NCI-H748 (cell line): Measurements from ENCODE around the gene CAPN13.
A peak's percentile ranks its signal among the peaks of the same experiment; 100 is the strongest.
"Not testable (repeated sequence)": the region's sequence is repeated elsewhere in the genome, so short reads cannot be mapped to it uniquely, and the experiment has no call there.

Experiments
- DNase-seq: peaks from one replicate; lab custom pipeline; 2025; ENCODE audit not compliant: unreplicated experiment; lab: John Stamatoyannopoulos, UW

CAPN13 gene

DNA sequence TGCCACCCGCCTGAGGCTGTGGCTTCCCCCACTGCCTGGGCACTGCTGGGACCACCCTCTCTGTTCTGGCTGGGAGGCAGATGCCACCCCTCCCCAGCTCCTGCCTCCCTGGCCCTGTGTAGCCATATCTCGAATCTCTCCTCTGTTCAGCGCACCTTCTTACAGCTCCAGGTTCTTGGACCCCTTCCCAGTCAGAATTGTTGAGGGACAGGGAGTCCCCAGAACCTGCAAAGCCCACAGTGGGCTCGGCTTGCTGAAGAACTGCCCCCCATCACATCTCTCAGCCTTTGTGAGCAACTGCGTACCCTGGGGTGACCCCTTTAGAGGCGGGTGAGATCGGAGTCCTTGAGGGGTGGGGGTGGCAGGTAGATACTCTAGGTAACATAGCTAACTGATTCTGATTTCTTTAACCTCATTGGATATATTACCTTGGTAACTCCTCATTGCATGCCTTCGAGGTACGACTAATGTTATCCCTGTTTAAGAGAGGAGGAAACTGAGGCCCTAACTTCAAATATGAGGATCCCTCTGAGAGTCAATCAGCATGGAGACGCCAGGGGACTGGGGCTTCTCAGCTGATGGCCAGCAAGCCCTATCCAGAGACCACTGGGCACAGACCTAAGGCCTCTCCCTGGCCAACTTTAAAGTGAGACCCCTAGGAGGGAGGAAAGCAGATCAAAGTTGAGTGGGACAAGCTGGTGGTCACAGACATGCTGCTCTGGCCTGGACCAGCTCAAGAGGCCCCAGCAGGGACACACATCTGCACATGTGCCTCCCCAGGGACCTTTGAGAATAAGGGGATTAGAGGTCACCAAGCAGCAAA lies 101.3 kb downstream of the CAPN13 start:
- no peak for DNase-seq

DNA sequence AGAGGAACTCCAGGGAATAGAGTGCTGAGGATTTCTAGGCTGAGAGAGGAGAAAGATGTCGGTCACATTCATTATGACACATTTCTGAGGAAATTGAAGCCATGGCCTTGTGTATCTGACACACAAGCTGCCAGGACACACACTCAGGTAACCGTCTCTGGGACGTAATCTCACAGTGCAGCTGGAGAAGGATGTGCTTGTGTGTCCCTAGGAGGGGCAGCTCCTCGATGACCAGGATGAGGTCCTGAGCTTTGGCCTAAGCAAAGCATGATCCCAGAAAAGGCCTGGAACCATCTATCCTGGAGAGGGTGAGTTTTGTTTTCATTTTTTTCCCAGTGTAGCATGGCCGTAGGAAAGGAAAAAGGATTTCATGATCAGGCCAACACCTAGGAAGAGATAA lies 102.2 kb downstream of the CAPN13 start:
- DNase-seq = no peak

DNA sequence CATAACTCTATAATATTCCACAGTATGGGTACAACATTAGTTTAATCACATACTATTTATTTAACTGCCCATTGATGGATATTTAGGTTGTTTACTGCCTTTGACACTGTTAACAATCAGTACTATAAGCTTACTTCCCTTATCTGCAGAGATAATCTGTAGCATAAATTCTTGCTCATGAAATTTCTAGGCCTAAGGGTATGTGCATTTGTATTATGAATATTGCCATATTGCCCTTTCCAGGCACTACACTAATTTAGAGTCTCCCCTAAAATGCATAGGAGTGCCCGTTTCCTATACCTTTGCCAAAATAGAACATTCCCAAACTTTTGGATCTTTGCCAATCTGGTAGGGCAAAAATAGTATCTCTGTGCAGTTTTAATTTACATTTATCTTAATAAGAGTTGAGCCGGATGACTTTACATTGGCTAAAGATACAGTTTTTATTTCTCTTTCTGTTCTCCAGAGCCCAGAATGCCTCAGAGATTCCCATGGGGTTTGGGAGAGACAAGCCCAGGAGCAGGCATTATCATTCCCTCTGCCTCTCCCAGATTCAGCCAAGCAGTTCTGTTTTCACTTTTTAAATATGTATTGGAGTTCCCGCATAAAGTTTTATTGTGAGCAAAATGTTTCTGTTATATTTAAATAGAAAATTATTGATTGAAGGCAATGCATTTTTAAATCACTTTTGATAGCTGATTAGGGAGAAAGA lies 102.8 kb downstream of the CAPN13 start:
- no peak for DNase-seq

DNA sequence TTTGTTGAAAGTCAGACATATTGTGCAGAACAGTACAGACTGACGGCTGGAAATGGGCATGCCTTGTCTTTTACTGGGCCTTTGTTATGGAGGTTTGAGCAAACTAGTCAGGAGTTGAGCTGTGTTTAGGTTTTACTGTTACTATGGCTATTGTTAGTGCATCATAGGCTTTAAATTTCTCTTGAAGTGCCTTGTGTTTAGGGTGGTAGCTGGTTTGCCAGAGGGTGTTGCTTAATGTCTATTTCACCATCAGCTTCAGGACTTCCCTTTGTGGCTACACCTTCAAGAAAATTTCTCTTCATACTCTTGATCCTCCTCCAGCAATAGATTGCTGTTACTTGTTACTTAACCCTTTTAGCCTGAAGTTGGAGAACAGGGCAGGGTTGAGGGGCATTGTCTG lies 104.6 kb downstream of the CAPN13 start:
- DNase-seq = no peak

DNA sequence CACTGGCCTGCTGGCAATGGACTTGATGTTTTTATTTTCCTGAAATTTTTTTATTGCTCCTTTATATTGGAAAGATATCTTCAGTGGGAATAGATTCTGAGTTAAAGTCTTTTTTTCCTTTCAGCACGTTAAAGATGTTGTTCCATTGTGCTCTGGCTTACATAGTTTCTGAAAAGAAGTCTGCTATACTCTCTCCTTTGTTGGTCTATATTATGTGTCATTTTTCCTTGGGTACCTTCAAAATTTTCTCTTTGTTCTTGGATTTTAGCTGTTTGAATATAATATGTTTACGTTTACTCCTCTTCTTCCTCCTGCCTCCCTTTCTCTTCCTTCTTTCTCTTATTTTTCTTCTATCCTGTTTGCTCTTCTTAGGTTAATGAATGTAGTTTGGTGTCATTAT lies 105.5 kb downstream of the CAPN13 start:
- DNase-seq = no peak

DNA sequence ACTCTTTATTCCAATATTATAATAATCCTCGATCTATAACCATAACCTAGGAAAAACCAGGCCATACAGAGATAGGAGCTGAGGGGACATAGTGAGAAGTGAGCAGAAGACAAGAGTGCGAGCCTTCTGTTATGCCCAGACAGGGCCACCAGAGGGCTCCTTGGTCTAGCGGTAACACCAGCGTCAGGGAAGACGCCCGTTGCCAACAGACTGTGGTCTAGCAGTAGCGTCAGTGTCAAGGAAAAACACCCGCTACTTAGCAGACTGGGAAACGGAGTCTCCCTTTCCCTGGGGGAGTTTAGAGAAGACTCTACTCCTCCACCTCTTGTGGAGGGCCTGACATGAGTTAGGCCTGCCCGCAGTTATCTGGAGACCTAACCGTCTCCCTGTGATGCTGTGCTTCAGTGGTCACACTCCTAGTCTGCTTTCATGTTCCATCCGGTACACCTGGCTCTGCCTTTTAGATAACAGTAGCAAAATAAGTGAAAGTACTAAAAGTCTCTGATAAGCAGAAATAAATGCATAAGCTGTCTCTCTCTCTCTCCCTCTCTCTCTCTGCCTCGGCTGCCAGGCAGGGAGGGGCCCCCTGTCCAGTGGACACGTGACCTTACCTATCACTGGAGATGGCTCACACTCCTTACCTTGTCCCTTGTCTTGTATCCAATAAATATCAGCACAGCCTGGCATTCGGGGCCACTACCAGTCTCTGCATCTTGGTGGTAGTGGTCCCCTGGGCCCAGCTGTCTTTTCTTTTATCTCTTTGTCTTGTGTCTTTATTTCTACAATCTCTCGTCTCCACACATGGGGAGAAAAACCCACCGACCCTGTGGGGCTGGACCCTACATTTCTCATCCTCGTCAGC lies 109.8 kb downstream of the CAPN13 start:
- DNase-seq = not testable (repeated sequence)

DNA sequence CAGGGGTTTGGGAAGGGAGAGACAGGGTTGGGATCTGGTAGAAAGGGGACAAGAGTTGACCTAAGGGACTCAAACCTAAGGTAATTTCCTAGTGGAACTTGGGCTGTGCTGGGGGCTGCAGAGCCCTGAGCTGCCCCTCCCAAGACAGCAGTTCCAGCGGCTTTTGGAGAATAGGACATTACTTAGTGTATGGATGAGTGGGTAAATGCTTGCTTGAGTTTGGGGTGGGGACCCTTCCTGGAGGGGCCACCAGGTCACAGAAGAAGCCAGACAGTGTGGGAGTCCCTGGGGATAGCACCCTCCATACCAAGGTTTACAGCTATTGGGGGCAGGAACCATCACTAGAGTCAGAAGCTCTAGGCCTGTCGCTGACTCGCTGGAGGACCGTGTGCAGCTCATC lies 111.5 kb downstream of the CAPN13 start:
- no peak for DNase-seq

DNA sequence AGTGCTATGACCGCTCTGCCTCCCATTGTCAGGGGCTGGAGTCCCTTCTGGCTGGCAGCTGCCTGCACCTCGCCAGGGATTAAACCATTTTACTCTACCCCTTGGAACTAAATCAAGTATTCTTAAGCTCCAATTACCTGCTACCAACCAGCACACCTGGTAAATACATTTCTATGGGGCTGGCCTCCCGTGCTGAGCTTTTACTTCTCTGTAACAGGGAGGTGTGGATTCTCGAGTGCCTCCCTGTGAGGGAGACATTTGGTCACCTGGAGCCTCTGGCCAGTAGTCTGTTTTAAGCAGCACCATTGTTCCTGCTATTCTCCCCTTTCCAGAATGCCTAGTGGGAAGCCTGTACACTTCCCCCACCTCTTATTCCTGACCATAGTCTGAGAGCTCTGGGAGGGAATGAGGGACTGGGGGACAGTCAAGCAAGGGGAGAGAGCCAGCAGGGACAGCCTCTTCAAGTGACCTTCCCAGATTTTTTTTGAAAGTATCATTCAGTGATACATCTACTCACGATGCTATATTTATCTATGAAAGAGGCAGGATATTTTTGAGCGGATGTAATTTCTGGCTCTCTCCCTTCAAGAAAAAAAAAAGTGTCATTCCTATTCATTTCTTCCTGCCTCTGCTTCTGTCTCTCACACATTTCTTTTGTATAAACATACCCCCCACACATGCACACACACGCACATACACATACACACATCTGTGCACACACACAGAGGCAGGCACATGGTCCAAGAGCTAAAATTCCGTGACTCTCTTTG lies 112.8 kb downstream of the CAPN13 start:
- DNase-seq = peak; percentile 21

DNA sequence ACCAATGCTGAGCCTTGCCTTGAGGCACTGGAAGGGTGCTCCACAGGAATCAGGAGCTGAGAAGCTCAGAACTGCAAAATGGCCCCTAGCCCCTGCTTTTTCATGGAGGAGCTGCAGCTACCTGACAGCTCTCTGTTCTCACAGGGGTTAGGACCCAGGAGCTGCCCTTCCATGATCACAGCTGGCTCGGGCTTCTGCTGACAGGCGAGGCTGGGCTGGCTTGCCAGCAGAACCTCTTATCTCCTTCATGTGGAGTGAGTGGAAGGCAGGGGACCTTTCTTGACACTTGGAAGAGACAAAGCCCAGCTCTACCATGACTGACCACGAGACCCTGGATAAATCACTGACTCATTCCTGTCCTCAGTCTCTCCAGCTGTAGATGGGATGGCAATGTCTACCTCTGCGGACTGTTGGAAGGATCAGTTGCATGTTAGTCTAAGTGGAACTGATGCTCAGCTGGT lies 113.4 kb downstream of the CAPN13 start:
- DNase-seq = no peak

DNA sequence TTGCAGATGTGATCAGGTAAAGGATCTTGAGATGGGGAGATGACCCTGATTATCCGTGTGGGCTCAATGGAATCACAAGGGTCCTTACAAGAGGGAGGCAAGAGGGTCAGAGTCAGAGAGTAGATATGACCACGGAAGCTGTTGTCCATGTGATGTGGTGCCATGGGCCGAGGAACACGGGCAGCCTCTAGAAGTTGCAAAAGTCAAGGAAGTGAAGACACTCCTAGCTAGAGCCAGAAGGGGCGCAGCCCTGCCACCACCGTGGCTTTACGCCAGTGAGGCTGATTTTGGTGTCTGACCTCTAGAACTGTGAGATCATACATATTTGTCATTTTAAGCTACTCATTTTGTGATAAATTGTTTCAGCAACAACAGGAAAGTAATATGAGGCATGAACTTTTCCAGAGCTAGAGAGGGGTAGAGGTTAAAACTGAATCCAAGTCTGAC lies 114.4 kb downstream of the CAPN13 start:
- no peak for DNase-seq

DNA sequence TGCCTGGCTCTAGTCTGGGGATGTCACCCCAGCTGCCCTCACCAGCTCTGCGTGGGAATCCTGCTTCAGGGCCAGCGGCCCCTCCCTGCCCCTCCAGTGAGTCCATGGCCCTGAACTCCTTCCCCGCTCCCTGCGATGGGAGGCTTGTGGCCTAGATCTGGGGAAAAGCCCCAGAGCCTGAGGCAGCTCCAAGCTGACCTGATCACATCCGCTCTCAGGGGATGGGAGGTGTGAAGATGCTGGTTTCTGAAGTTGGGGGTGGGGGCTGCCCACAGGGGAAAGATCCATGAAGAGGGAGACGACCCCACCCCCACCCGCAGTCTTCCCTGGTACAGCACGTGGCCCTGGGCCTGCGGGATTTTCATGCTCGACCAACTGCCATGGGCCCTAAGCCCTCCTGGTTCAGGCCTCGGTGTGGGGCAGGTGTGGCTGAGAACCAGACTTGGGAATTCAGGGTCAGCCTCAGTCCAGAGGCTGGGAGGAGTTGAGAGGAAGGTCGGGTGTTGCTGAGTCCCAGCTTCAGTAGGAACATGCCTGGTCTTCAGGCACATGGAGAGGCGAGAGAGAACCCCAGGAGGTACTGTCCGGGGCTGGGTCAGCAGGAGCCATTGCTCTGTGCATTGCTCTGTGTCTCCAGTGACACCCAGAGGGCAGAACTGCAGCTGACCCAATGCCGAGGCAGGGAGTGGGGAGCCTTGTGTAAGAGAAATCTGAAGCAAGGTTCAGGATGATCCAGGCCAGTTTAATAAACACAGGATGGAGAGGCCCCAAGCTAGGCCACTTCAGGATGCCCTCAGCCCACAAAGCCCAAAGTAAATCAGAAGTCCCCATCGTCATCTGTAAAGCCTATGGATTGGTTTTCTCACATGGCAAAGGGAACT lies 115.1 kb downstream of the CAPN13 start:
- no peak for DNase-seq

DNA sequence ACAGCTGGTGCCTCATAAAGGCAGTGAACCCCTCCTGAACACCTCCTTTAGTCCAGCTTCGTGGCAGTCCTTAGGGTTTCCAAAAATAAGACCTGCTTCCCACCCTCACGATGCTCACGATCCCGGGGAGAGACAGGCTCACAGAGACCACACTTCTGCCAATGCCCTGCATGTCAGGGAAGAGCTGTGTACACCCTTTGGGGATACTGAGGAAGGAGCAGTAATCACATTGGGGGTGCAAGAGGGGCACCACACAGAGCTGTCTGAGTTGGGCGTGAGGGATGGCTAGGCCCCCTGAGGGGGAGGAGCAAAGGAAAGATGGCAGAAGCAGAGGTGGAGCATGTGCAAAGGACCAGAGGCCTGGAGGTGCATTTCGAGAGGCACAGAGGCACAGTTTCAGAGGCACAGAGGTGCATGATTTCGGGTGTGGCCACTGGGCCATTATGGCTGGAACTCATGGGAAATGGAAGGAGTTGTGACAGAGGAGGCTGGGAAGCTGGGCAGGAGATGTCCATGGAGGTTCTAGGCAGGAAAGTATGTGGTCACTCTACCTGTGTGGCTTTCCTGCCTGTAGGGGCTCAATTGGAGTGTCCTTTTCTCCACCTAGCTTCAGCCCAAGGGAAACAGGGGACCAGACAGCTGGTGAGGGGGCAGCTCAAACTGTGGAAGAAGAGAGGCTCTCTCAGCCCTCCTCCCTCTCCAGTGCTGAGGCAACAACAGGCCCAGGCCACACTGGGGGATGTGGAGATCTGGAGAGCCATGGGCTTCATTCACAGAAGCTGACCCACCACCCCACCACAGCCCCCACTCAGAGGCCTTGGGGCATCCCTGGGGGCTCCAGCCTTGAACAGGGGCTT lies 115.9 kb downstream of the CAPN13 start:
- no peak for DNase-seq

DNA sequence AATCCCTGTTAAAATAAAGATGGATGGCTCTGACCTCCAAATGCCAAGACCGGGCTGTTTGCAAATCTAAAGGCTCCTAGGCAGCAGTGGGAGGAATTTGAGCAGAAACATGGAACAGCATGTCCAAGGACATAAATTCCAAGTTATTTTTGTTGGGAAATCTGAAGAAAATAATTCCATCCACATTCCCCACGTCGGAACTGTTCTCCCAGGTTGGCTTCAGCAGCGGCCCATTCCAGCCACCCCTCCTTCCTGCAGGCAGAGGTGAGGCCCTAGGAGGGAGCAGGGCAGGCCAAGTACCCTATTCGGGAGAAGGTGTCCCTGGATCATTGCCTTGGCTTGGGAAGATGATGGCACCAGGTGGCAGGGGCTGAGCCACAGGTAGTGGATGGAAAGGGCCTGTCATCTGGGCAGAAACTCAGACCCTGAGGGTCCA lies 117.1 kb downstream of the CAPN13 start:
- DNase-seq = no peak

DNA sequence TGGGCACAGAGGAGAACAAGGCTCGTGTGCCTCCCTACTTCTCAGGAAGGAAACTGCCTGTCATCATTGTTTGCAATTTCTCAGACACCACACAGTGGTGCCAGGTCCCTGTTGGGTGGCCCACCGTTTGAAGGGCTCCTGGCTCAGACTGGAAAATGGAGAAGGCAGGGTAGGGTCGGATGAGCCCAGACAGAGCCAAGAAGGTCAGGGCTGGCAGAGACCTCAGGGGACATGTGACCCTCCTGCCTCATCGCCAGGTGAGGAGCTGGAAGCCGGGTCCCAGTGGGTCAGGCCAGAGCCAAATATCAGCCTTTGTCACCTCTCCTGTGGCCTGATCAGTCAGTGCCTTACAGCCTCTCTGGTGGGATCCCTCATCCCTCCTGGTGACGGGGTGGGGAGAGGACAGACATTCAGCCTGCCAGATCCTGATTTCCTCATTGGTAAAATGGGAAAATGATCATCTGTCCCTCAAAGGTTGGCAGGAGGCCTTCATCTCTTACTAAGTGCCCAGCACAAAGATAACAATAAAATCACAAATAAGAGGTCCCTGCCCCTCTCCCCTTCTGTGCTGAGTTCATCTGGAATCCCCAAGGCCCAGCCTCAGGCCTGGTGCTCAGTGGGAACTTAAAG lies 117.6 kb downstream of the CAPN13 start:
- no peak for DNase-seq

DNA sequence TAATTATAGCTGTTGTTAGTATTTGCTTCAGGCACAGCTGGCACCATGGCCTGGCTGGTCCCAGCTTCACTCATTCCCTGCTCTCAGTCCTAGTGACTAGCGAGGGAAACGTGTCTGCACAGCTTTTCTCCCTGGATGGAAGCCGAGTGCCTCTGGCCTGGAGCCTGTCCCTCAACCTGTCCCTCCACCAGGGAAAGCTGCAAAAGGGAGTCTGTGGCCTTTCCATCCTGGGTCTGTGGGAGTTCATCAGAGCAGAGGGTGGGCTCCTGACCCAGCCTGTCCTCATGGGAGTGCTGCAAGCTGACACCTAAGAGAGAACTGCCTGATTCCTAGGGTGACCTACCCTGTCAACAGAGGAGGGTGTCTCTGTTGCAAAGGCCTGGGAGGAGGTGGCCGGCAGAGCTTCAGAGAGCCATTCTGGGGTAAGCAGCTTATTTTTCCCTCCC lies 118.3 kb downstream of the CAPN13 start:
- peak; percentile 62 for DNase-seq

DNA sequence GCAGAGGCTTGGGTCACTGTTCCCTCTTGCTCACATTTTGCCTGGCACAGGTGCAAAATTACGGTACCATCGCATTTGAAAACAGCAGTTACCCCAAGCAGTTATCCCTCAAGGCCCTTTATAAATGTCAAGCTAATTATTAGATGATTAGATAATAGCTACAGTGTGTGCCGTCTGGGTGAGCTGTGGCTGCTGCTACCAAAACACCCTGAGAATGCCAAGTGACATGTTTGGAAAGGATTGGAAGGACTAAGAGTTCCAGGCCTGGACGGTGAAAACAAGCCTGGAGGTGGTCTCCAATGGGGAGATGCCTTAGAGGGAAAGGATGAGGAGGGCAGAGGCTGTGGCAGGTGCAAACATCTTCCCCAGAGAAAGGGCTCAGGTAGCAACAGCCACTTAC lies 120.6 kb downstream of the CAPN13 start:
- peak; percentile 10 for DNase-seq

DNA sequence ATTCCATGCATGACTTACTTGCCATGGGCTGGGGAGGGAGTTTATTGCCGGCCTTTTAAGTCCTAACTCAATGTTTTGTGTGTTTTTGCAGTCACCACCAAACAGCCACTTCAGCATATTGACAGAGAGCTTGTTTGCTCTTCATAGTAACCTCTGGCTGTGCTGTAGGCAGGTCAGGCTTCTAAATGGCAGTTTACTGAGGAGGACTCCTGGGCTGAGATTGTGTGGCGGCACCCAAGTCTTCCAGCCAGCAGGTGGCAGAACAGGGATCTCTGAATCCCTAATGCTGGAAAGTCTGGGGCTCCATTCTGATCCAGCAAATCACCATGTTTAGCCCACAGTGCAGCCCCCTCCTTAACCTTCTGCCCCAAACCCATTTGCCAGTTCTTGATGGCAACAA lies 121.2 kb downstream of the CAPN13 start:
- DNase-seq = peak; percentile 89

DNA sequence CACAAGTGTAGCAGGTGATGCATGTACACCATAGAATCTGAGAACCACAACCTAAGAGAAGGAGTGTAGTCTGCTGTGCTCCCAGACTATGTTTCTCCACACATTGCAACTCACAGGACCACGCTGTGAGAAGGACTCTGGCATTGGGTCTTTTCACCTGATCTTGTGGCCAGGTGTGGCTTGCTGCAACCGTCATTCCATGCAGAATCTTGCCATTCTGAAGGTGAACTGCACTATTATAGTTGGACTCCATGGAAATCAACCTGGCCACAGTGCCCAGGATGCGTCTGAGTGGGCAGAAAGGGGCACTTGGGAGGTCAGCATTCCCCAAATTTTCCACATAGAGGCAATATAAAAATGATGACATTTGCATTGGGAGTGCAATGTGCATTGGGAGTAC lies 122.2 kb downstream of the CAPN13 start:
- DNase-seq = no peak
